ENCODE measurements around the gene ZNF565.
A peak's percentile ranks its signal among the peaks of the same experiment; 100 is the strongest.

The ZNF565 gene

DNA sequence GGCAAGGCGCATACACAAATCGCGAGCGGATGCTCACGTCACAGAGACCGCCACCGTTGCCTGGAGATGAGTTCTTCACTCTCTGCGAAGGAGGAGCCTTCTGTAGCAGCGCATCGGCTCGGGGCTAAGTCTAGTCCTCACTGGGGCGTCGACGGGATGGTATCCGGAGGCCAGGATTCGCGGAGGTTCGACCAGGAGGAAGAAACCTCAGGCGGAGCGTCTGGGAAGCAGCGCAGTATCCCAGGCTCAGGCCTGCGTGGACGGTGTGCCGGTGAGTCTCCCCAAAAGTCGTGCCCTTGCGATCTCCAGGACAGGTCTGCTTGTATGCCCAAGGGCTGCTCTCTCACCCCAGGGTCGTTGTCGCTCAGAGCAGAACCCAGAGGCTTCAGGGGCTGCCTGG, 40.9 kb upstream of the ZNF565 start:
- TF ChIP-seq, protein P1, sequence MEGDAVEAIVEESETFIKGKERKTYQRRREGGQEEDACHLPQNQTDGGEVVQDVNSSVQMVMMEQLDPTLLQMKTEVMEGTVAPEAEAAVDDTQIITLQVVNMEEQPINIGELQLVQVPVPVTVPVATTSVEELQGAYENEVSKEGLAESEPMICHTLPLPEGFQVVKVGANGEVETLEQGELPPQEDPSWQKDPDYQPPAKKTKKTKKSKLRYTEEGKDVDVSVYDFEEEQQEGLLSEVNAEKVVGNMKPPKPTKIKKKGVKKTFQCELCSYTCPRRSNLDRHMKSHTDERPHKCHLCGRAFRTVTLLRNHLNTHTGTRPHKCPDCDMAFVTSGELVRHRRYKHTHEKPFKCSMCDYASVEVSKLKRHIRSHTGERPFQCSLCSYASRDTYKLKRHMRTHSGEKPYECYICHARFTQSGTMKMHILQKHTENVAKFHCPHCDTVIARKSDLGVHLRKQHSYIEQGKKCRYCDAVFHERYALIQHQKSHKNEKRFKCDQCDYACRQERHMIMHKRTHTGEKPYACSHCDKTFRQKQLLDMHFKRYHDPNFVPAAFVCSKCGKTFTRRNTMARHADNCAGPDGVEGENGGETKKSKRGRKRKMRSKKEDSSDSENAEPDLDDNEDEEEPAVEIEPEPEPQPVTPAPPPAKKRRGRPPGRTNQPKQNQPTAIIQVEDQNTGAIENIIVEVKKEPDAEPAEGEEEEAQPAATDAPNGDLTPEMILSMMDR (conservative IDR thresholded peaks at IDR 0.05; ENCODE audit: low read depth, low read length) = no peak
- H3K4me3 ChIP-seq (ENCODE audit: low read depth, low read length) = no peak overlapping the region
- no peak for DNase-seq (ENCODE audit: low read depth)

DNA sequence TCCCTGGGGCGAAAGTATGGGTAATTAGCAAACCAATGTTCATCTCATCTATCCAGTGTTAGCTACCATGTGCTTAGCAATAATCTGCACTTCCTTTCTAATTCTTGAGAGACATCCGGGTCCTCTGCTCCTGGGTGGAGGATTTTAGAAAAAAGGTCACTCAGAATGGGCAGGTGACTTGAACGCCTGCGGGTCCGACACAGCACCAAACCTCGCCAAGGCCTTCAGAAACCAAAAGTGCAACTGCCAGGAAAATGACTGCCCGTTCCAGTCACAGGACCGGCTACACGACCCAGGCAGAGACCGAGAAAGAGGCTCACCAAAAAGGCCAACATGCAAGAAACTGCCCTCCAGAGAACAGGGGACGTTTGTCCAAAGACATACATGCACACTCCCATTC, 40.4 kb upstream of the ZNF565 start:
- no peak overlapping the region for H3K4me3 ChIP-seq (ENCODE audit: low read depth, low read length)
- TF ChIP-seq, protein P1 (conservative IDR thresholded peaks at IDR 0.05; ENCODE audit: low read depth, low read length) = no peak
- DNase-seq (ENCODE audit: low read depth) = no peak

DNA sequence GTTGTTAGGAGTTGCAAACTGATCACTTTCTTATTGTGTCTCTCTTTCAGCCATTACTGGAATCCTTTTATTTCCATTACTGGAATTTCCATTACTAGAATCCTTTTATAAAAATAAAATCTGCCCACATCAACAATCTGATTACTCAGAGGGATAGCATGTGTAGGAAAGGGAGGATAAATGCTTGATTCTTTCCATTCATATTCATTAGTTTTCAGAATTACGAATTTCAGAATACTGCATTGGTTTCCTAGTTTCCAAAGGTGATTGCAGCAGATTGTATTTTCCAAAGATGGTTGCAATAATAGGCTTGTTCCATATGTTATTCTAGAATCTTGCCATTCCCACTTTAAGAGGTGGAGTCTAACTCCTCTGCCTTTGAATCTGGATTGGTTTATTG, 37.6 kb upstream of the ZNF565 start:
- TF ChIP-seq, protein P1 (conservative IDR thresholded peaks at IDR 0.05; ENCODE audit: low read depth, low read length) = no peak
- no peak overlapping the region for H3K4me3 ChIP-seq (ENCODE audit: low read depth, low read length)

DNA sequence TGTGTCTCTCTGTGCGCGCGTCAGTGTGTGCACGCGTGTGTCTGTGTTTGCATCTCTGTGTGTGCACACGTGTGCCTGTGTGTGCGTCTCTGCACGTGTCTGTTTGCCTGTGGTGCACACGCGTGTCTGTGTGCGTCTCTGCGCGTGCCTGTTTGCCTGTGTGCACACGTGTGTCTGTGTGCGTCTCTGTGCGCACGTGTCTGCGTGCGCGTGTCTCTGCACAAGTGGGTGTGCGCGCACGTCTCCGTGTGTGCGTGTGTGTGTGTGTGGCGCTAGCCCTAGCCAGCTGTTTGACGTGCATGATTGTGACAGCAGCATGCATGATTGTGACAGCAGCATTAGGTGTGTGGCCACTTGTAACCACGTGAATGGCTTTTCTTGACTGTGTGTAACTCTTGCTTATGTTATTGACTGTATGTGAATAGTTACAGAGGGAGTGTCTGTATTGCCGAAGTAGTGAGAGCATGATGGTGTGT, 31.6 kb upstream of the ZNF565 start:
- TF ChIP-seq, protein P1 (conservative IDR thresholded peaks at IDR 0.05; ENCODE audit: low read depth, low read length) = no peak
- no peak for DNase-seq (ENCODE audit: low read depth)
- no peak overlapping the region for H3K4me3 ChIP-seq (ENCODE audit: low read depth, low read length)

More for the DNA sequence above, 37.6 kb upstream of the ZNF565 start:
- no peak for DNase-seq (ENCODE audit: low read depth)

DNA sequence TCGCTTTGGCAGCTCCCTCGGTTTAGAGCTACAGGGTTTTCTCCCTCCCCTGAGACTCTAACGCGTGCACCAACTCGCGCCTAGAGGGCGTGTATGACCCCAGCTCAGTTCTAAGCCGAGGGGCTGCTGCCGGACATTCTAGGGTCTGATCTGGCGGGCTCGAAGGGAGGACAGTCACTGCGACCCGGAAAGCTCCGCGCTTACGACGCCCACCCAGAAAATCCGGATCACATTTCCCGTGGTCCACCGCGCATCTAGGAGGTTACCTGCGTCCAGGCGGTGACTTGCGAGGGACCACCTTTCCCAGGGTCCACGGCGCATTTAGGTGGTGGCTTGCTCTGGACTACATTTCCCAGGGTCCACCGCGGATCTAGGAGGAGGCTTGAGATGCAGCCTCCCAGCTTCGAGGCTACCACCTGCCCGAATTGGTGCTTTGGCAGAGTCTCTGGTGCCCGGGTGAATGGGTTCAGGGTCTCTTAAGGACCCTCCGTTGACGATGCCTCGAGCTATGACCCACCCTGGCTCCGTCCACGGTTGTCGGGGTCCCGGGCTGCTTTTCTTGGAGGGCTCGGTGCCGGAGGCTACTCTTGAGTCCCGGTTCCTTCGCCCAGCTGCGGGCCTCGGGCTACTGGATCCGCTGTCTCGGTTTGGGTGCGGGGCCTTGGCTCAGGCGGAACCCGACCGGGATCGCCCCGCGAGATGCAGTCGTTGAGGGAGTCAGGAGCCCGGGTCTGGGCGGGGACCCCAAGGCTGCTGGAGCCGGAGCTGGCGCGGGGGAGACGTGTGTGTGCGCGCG, 30.9 kb upstream of the ZNF565 start:
- no peak for DNase-seq (ENCODE audit: low read depth)

DNA sequence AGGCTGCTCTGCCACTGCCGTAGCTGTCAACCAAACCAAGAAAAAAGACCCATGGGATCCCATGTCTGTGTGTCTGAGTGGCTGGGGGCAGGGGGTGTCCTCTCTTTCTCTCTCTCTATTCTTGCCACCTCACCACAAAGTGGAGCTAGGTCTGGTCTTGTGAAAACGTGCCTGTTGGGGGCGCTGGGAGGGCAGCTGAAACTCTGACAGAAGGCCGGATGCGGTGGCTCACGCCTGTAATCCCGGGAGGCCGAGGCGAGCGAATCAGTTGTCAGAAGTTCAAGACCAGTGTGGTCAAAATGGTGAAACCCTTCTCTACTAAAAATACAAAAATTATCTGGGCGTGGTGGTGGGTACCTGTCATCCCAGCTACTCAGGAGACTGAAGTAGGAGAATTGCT, 29.6 kb upstream of the ZNF565 start:
- no peak overlapping the region for H3K4me3 ChIP-seq (ENCODE audit: low read depth, low read length)
- TF ChIP-seq, protein P1 (conservative IDR thresholded peaks at IDR 0.05; ENCODE audit: low read depth, low read length) = no peak
- no peak for DNase-seq (ENCODE audit: low read depth)

More for the DNA sequence above, 30.9 kb upstream of the ZNF565 start:
- TF ChIP-seq, protein P1 (conservative IDR thresholded peaks at IDR 0.05; ENCODE audit: low read depth, low read length) = no peak
- H3K4me3 ChIP-seq (ENCODE audit: low read depth, low read length) = peak overlapping the region; percentile 39

DNA sequence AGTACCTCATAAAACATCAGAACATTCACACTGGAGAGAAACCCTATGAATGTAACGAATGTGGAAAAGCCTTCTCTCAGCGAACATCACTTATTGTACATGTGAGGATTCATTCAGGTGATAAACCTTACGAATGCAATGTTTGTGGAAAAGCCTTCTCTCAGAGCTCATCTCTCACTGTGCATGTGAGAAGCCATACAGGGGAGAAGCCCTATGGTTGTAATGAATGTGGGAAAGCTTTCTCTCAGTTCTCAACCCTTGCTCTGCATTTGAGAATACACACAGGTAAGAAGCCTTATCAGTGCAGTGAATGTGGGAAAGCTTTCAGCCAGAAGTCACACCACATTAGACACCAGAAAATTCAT, 22.5 kb upstream of the ZNF565 start:
- H3K4me3 ChIP-seq (ENCODE audit: low read depth, low read length) = no peak overlapping the region
- DNase-seq (ENCODE audit: low read depth) = no peak
- TF ChIP-seq, protein P1 (conservative IDR thresholded peaks at IDR 0.05; ENCODE audit: low read depth, low read length) = no peak

All from choroid plexus epithelial cell (primary cell).